ENCODE measurements around the gene ARHGAP12.
A peak's percentile ranks its signal among the peaks of the same experiment; 100 is the strongest.
"Not testable (repeated sequence)": the region's sequence is repeated elsewhere in the genome, so short reads cannot be mapped to it uniquely, and the experiment has no call there.

ARHGAP12 gene

DNA sequence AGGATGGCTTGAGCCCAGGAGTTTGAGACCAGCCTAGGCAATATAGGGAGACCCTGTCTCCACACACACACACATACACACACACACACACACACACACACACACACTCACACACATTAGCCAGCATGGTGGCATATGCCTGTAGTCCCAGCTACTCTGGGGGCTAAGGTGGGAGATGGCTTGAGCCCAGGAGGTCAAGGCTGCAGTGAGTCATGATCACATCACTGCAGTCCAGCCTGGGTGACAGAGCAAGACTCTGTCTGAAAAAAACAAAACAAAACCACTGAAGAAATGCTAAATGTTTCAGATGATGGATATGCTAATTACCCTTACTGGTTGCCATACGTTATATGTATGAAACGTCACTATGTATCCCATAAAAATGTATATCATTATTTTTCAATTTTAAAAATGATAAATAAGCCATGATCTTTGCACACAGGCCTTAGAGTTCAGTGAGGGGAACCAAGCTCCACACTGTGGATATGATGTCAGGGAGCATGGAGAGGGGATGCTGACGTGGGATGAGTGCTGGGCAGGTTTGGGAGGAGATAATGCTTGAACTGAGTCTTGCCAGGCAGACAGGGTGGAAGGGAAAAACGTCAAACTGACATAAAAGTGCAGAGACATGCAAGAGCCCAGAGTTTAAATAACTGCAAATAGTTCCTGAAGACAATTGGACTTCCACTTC lies 45.9 kb upstream of the ARHGAP12 start:
- no peak overlapping the region for H2BK5ac ChIP-seq (ENCODE audit: low read depth, low read length, poor library complexity)
- no peak overlapping the region for H2AK5ac ChIP-seq (ENCODE audit: low read length)
- H3K36me3 ChIP-seq (ENCODE audit: control insufficient read depth in 1 of 2, insufficient read depth in 2 of 2, low read length in 2 of 2) = no peaks in the 10 kb centered on the region
- no peak overlapping the region for H2BK120ac ChIP-seq (ENCODE audit: insufficient read depth, low read length, poor library complexity)
- no peak overlapping the region for H3K4me3 ChIP-seq (ENCODE audit: low read depth, low read length)
- H3K14ac ChIP-seq (ENCODE audit: low read length) = no peak overlapping the region
- H3K27ac ChIP-seq (ENCODE audit: low read depth, low read length) = no peak overlapping the region
- H4K91ac ChIP-seq (ENCODE audit: low read depth, low read length) = no peak overlapping the region
- H3K9me3 ChIP-seq (ENCODE audit: insufficient read depth, low read depth, low read length) = no peaks in the 10 kb centered on the region
- no peak overlapping the region for H3K4ac ChIP-seq (ENCODE audit: low read depth, low read length)
- no peak overlapping the region for H3K23ac ChIP-seq (ENCODE audit: low read length)
- no peak overlapping the region for H3K4me2 ChIP-seq (ENCODE audit: low read length)
- H2AFZ ChIP-seq (ENCODE audit: insufficient read depth, low read length, poor library complexity) = no peak overlapping the region
- no peaks in the 10 kb centered on the region for H3K79me1 ChIP-seq (ENCODE audit: low read length)
- H4K8ac ChIP-seq (ENCODE audit: low read depth, low read length) = no peak overlapping the region
- WGBS (ENCODE audit: extremely low coverage, insufficient coverage, insufficient read length) = no CpG with 5 or more reads among the region's 4 CpGs
- no peak overlapping the region for H2BK12ac ChIP-seq (ENCODE audit: low read length)
- no peak for DNase-seq
- H4K12ac ChIP-seq (ENCODE audit: low read depth, low read length) = no peak overlapping the region
- H3K79me2 ChIP-seq (ENCODE audit: control insufficient read depth, insufficient read depth, low read length, poor library complexity) = no peaks in the 10 kb centered on the region
- no peak overlapping the region for H3K18ac ChIP-seq (ENCODE audit: low read length)
- peaks cover 0 to 2% of the 10 kb centered on the region in 2 experiments for H3K4me1 ChIP-seq (ENCODE audit: control insufficient read depth in 1 of 2, insufficient read depth in 2 of 2, low read length in 2 of 2)
- H3K9ac ChIP-seq (ENCODE audit: low read length) = no peak overlapping the region
- no peaks in the 10 kb centered on the region for H3K27me3 ChIP-seq (ENCODE audit: insufficient read depth, low read length)

DNA sequence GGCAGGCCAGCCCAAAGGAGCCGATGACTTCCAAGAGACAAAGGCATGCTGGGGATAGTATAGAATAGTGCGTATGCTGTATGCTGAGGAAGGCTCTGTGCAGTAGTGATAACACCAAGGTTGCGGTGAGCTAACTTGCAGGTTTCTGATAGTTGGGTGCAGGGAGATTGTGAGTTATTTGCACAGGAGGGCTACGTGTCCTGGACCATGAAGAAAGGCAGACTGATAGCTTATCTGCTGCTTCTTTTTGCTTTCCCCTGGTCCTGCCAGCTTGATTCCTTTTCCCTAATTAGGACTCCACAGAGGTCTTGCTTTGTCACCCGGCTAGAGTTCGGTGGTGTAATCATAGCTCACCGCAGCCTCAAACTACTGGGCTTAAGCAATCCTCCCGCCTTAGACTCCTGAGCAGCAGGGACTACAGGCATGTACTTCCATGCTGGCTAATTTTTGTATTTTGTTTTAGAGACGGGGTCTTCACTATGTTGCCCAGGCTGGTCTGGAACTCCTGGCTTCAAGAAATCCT lies 43.9 kb upstream of the ARHGAP12 start:
- H3K9me3 ChIP-seq (ENCODE audit: insufficient read depth, low read depth, low read length) = no peaks in the 10 kb centered on the region
- H3K9ac ChIP-seq (ENCODE audit: low read length) = no peak overlapping the region
- H2BK12ac ChIP-seq (ENCODE audit: low read length) = no peak overlapping the region
- H3K27ac ChIP-seq (ENCODE audit: low read depth, low read length) = no peak overlapping the region
- H3K14ac ChIP-seq (ENCODE audit: low read length) = no peak overlapping the region
- H3K4ac ChIP-seq (ENCODE audit: low read depth, low read length) = no peak overlapping the region
- H4K91ac ChIP-seq (ENCODE audit: low read depth, low read length) = no peak overlapping the region
- H2BK120ac ChIP-seq (ENCODE audit: insufficient read depth, low read length, poor library complexity) = no peak overlapping the region
- no peak overlapping the region for H4K8ac ChIP-seq (ENCODE audit: low read depth, low read length)
- peak in 1 of 2 donors; percentile 25 for DNase-seq
- H3K23ac ChIP-seq (ENCODE audit: low read length) = no peak overlapping the region
- no peaks in the 10 kb centered on the region for H3K36me3 ChIP-seq (ENCODE audit: control insufficient read depth in 1 of 2, insufficient read depth in 2 of 2, low read length in 2 of 2)
- no peaks in the 10 kb centered on the region for H3K4me1 ChIP-seq (ENCODE audit: control insufficient read depth in 1 of 2, insufficient read depth in 2 of 2, low read length in 2 of 2)
- H3K27me3 ChIP-seq (ENCODE audit: insufficient read depth, low read length) = no peaks in the 10 kb centered on the region
- H4K12ac ChIP-seq (ENCODE audit: low read depth, low read length) = no peak overlapping the region
- no peaks in the 10 kb centered on the region for H3K79me1 ChIP-seq (ENCODE audit: low read length)
- no peak overlapping the region for H3K4me3 ChIP-seq (ENCODE audit: low read depth, low read length)
- H2BK5ac ChIP-seq (ENCODE audit: low read depth, low read length, poor library complexity) = no peak overlapping the region
- no peak overlapping the region for H2AK5ac ChIP-seq (ENCODE audit: low read length)
- no CpG with 5 or more reads among the region's 9 CpGs for WGBS (ENCODE audit: extremely low coverage, insufficient coverage, insufficient read length)
- no peak overlapping the region for H3K4me2 ChIP-seq (ENCODE audit: low read length)
- H3K79me2 ChIP-seq (ENCODE audit: control insufficient read depth, insufficient read depth, low read length, poor library complexity) = no peaks in the 10 kb centered on the region
- H3K18ac ChIP-seq (ENCODE audit: low read length) = no peak overlapping the region
- H2AFZ ChIP-seq (ENCODE audit: insufficient read depth, low read length, poor library complexity) = no peak overlapping the region

DNA sequence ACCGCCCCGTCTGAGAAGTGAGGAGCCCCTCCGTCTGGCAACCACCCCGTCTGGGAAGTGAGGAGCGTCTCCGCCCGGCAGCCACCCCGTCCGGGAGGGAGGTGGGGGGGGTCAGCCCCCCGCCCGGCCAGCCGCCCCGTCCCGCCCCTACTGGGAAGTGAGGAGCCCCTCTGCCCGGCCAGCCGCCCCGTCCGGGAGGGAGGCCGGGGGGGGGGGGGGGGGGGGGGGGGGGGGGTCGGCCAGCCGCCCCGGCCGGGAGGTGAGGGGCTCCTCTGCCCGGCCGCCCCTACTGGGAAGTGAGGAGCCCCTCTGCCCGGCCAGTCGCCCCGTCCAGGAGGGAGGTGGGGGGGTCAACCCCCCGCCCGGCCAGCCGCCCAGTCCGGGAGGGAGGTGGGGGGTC lies 41.2 kb upstream of the ARHGAP12 start:
- H2BK120ac ChIP-seq (ENCODE audit: insufficient read depth, low read length, poor library complexity); H3K9ac ChIP-seq (ENCODE audit: low read length); H3K36me3 ChIP-seq (ENCODE audit: control insufficient read depth in 1 of 2, insufficient read depth in 2 of 2, low read length in 2 of 2); H3K79me2 ChIP-seq (ENCODE audit: control insufficient read depth, insufficient read depth, low read length, poor library complexity); H4K12ac ChIP-seq (ENCODE audit: low read depth, low read length); H4K8ac ChIP-seq (ENCODE audit: low read depth, low read length); H3K14ac ChIP-seq (ENCODE audit: low read length); H2BK12ac ChIP-seq (ENCODE audit: low read length); H2AFZ ChIP-seq (ENCODE audit: insufficient read depth, low read length, poor library complexity); H4K91ac ChIP-seq (ENCODE audit: low read depth, low read length); H3K4me2 ChIP-seq (ENCODE audit: low read length); DNase-seq; H3K79me1 ChIP-seq (ENCODE audit: low read length); H3K4ac ChIP-seq (ENCODE audit: low read depth, low read length); H3K18ac ChIP-seq (ENCODE audit: low read length); H3K27me3 ChIP-seq (ENCODE audit: insufficient read depth, low read length); H3K23ac ChIP-seq (ENCODE audit: low read length); H3K4me1 ChIP-seq (ENCODE audit: control insufficient read depth in 1 of 2, insufficient read depth in 2 of 2, low read length in 2 of 2); H2BK5ac ChIP-seq (ENCODE audit: low read depth, low read length, poor library complexity); H3K9me3 ChIP-seq (ENCODE audit: insufficient read depth, low read depth, low read length); H3K27ac ChIP-seq (ENCODE audit: low read depth, low read length); H2AK5ac ChIP-seq (ENCODE audit: low read length); H3K4me3 ChIP-seq (ENCODE audit: low read depth, low read length): not testable (repeated sequence)
- no CpG with 5 or more reads among the region's 32 CpGs for WGBS (ENCODE audit: extremely low coverage, insufficient coverage, insufficient read length)

DNA sequence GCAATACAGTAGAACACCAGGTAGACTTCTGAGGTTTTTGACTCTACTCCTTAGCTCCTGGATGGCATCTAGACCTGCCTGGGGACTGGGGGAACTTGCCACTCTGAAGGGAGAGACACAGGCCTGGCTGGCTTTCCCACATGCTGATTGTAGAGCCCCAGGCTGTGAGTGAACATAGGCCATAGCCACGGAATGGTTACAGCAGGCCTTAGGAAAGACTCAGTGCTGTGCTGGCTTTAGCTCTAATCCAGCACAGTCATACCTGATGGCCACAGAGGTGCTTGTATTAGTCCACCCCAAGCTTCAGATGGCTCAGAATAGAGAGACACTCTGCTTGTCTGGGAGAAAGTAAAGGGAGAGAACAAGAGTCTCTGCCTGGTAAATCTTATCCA lies 35.0 kb upstream of the ARHGAP12 start:
- Histone ChIP-seq H3K27ac (ENCODE audit: low read depth, low read length) (no peak overlapping the region), H3K14ac (ENCODE audit: low read length) (no peak overlapping the region), H4K12ac (ENCODE audit: low read depth, low read length) (no peak overlapping the region), H3K27me3 (ENCODE audit: insufficient read depth, low read length) (no peaks in the 10 kb centered on the region), H2BK12ac (ENCODE audit: low read length) (no peak overlapping the region), H3K9ac (ENCODE audit: low read length) (no peak overlapping the region), H2AK5ac (ENCODE audit: low read length) (no peak overlapping the region), H2AFZ (ENCODE audit: insufficient read depth, low read length, poor library complexity) (no peak overlapping the region), H3K4ac (ENCODE audit: low read depth, low read length) (no peak overlapping the region), H3K18ac (ENCODE audit: low read length) (no peak overlapping the region), H3K4me2 (ENCODE audit: low read length) (no peak overlapping the region), H3K9me3 (ENCODE audit: insufficient read depth, low read depth, low read length) (no peaks in the 10 kb centered on the region), H3K4me3 (ENCODE audit: low read depth, low read length) (no peak overlapping the region), H2BK120ac (ENCODE audit: insufficient read depth, low read length, poor library complexity) (no peak overlapping the region), H3K4me1 (ENCODE audit: control insufficient read depth in 1 of 2, insufficient read depth in 2 of 2, low read length in 2 of 2) (peaks cover 10 to 18% of the 10 kb centered on the region in 2 experiments), H4K91ac (ENCODE audit: low read depth, low read length) (peak overlapping the region; percentile 61), H3K79me2 (ENCODE audit: control insufficient read depth, insufficient read depth, low read length, poor library complexity) (no peaks in the 10 kb centered on the region), H3K36me3 (ENCODE audit: control insufficient read depth in 1 of 2, insufficient read depth in 2 of 2, low read length in 2 of 2) (no peaks in the 10 kb centered on the region), H4K8ac (ENCODE audit: low read depth, low read length) (no peak overlapping the region), H2BK5ac (ENCODE audit: low read depth, low read length, poor library complexity) (peak overlapping the region; percentile 23), H3K23ac (ENCODE audit: low read length) (no peak overlapping the region), H3K79me1 (ENCODE audit: low read length) (peaks cover 2% of the 10 kb centered on the region)
- DNase-seq = peak; percentile 23 to 50
- WGBS (ENCODE audit: extremely low coverage, insufficient coverage, insufficient read length) = no CpG with 5 or more reads among the region's 1 CpG
